IMR-90 (cell line): Measurements from ENCODE around the gene TAB2. TPM values are rescaled to one million over a fixed set of nuclear protein-coding genes. Genes with fewer than 3 reads are reported as not detected.
A peak's percentile ranks its signal among the peaks of the same experiment; 100 is the strongest.

Experiments used
- ATAC-seq: fragments of 200-7000 bp; cut with Tn5 transposase; 2 replicates; pipeline ENCODE4 v1.9.1; 2020; ENCODE audit warnings: low read depth, mild to moderate bottlenecking, moderate library complexity
- Bru-seq: library from RNA; stranded (reverse); fragments of 400-500 nt; gene quantifications from one replicate; lab custom pipeline; 2021; lab: Mats Ljungman, UMichigan
- BruChase-seq, 2 experiments: library from RNA; stranded (reverse); fragments of 400-500 nt; gene quantifications; one replicate each; lab custom pipeline; 2021; lab: Mats Ljungman, UMichigan
- BruUV-seq: library from RNA; stranded (reverse); fragments of 400-500 nt; replicated peaks from 2 replicates; lab custom pipeline; 2021; lab: Mats Ljungman, UMichigan
- CTCF ChIA-PET: fragments of 300-600 bp; formaldehyde crosslinking; extraction: SDS; loops from one replicate; lab custom pipeline; 2021; ENCODE audit warnings: antibody characterized with exemption; lab: Yijun Ruan, JAX
- POLR2A ChIA-PET: fragments of 300-600 bp; sonication (Branson Sonifier 250); formaldehyde crosslinking; loops from one replicate; lab custom pipeline; 2022; ENCODE audit warnings: antibody characterized with exemption; ENCODE audit not compliant: unreplicated experiment; lab: Charles Lee
- DNase-seq: peaks from one replicate; pipeline ENCODE4 v3.0.0; 2013
- H2AFZ ChIP-seq: replicated peaks from 2 replicates; pipeline ENCODE3; 2013; ENCODE audit warnings: low read length, mild to moderate bottlenecking; ENCODE audit not compliant: poor library complexity
- H2AK5ac ChIP-seq: 2 replicates; pipeline ENCODE4 v1.6.1; 2013; ENCODE audit warnings: low read depth, low read length, inconsistent platforms
- H2AK9ac ChIP-seq: replicated peaks from 2 replicates; pipeline ENCODE3; 2013; ENCODE audit warnings: mild to moderate bottlenecking, low read depth, low read length, moderate library complexity; ENCODE audit not compliant: poor library complexity
- H2BK120ac ChIP-seq: 2 replicates; pipeline ENCODE4 v1.6.1; 2013; ENCODE audit warnings: low read depth, low read length, inconsistent platforms
- H2BK15ac ChIP-seq: 3 replicates; pipeline ENCODE4 v1.6.1; 2013; ENCODE audit warnings: low read depth, low read length, inconsistent platforms
- H2BK20ac ChIP-seq: 2 replicates; pipeline ENCODE4 v1.6.1; 2013; ENCODE audit warnings: low read depth, mild to moderate bottlenecking, inconsistent platforms, low read length, moderate library complexity
- H2BK5ac ChIP-seq: 2 replicates; pipeline ENCODE4 v1.6.1; 2013; ENCODE audit warnings: mild to moderate bottlenecking, low read depth, low read length, inconsistent platforms; ENCODE audit not compliant: poor library complexity, severe bottlenecking
- H3K14ac ChIP-seq: replicated peaks from 2 replicates; pipeline ENCODE4 v1.6.1; 2013; ENCODE audit warnings: low read depth, low read length, inconsistent platforms
- H3K18ac ChIP-seq: 2 replicates; pipeline ENCODE4 v1.6.1; 2013; ENCODE audit warnings: low read depth, low read length, control low read depth
- H3K23ac ChIP-seq: 2 replicates; pipeline ENCODE4 v1.6.1; 2013; ENCODE audit warnings: low read depth, low read length, inconsistent platforms
- H3K27ac ChIP-seq: 2 replicates; pipeline ENCODE4 v1.5.1; 2013; ENCODE audit warnings: mild to moderate bottlenecking, control low read depth, low read length; ENCODE audit not compliant: insufficient read depth
- H3K27me3 ChIP-seq: 2 replicates; pipeline ENCODE4 v1.6.1; 2013; ENCODE audit warnings: low read length; ENCODE audit not compliant: control insufficient read depth, insufficient read depth
- H3K36me3 ChIP-seq: 2 replicates; pipeline ENCODE4 v1.6.1; 2013; ENCODE audit warnings: low read length, mixed read lengths; ENCODE audit not compliant: control insufficient read depth, insufficient read depth
- H3K4ac ChIP-seq: 2 replicates; pipeline ENCODE4 v1.6.1; 2013; ENCODE audit warnings: low read depth, low read length, inconsistent platforms
- H3K4me1 ChIP-seq: 2 replicates; pipeline ENCODE4 v1.6.1; 2013; ENCODE audit warnings: low read length, mixed read lengths; ENCODE audit not compliant: control insufficient read depth, insufficient read depth
- H3K4me2 ChIP-seq: 2 replicates; pipeline ENCODE4 v1.6.1; 2013; ENCODE audit warnings: low read depth, mild to moderate bottlenecking, control low read depth, low read length, moderate library complexity
- H3K4me3 ChIP-seq: 2 replicates; pipeline ENCODE4 v1.5.1; 2013; ENCODE audit warnings: low read depth, mild to moderate bottlenecking, control low read depth, low read length, moderate library complexity; ENCODE audit not compliant: insufficient read depth
- H3K56ac ChIP-seq: 2 replicates; pipeline ENCODE4 v1.6.1; 2013; ENCODE audit warnings: low read length, inconsistent platforms; ENCODE audit not compliant: insufficient read depth; ENCODE audit errors: extremely low read depth
- H3K79me1 ChIP-seq, 2 experiments: 2 replicates each; pipeline ENCODE4 v1.6.1; 2013; ENCODE audit warnings: low read length in 2 of 2, inconsistent platforms in 1 of 2, low read depth in 1 of 2
- H3K9ac ChIP-seq: 2 replicates; pipeline ENCODE4 v1.6.1; 2013; ENCODE audit warnings: low read depth, low read length, control low read depth
- H3K9me1 ChIP-seq: 2 replicates; pipeline ENCODE4 v1.6.1; 2013; ENCODE audit warnings: low read length, inconsistent platforms; ENCODE audit not compliant: insufficient read depth
- H3K9me3 ChIP-seq: 2 replicates; pipeline ENCODE4 v1.6.1; 2013; ENCODE audit warnings: low read length; ENCODE audit not compliant: control insufficient read depth, insufficient read depth
- H4K20me1 ChIP-seq: 2 replicates; pipeline ENCODE4 v1.6.1; 2013; ENCODE audit warnings: low read length, inconsistent platforms; ENCODE audit not compliant: insufficient read depth
- H4K5ac ChIP-seq: 2 replicates; pipeline ENCODE4 v1.6.1; 2013; ENCODE audit warnings: mild to moderate bottlenecking, low read depth, low read length, control low read depth
- H4K8ac ChIP-seq, 2 experiments: 2 replicates each; pipeline ENCODE4 v1.6.1; 2013; ENCODE audit warnings: low read depth in 2 of 2, low read length in 2 of 2, control low read depth in 1 of 2, inconsistent platforms in 1 of 2
- H4K91ac ChIP-seq: 2 replicates; pipeline ENCODE4 v1.6.1; 2013; ENCODE audit warnings: low read depth, low read length, inconsistent platforms; ENCODE audit not compliant: insufficient read depth
- MAZ ChIP-seq: IDR thresholded peaks from 2 replicates; pipeline ENCODE4 v1.6.1; 2012; ENCODE audit warnings: low read depth, mild to moderate bottlenecking, low read length, improper control_type of control experiment, moderate library complexity, borderline replicate concordance
- NFE2L2 ChIP-seq: fragments of 150-350 bp; IDR thresholded peaks from 2 replicates; pipeline ENCODE4 v1.6.1; 2016; ENCODE audit warnings: low read depth, mild to moderate bottlenecking, low read length
- WGBS, 2 experiments: methylation state at CpG; one replicate each; pipeline versions ENCODE4 v1.1.5 to v1.1.7; 2013; ENCODE audit warnings: missing lambda C conversion rate in 2 of 2; ENCODE audit not compliant: insufficient read length in 1 of 2; ENCODE audit errors: extremely low coverage in 2 of 2; 5-methylcytosine and 5-hydroxymethylcytosine counted together
- dilution Hi-C: fragments of 300-500 bp; cut with HindIII; formaldehyde crosslinking; loops from one replicate; pipeline ENCODE4 v1.14.3; 2018; ENCODE audit warnings: low sequenced_read_pairs; ENCODE audit not compliant: unreplicated experiment
- in situ Hi-C: fragments of 300-500 bp; cut with MboI; formaldehyde crosslinking; loops from 3 replicates; pipeline ENCODE4 v1.14.3; 2019; ENCODE audit warnings: low sequenced_read_pairs, inconsistent platforms, mixed read lengths
- intact Hi-C: fragments of 100-400 bp; cut with micrococcal nuclease; formaldehyde crosslinking; loops from 2 replicates; pipeline ENCODE4 v1.10.0; 2022
- long read RNA-seq: library from polyadenylated mRNA; unstranded; transcript quantifications from one replicate; pipeline ENCODE4 v2.0.0, GENCODE V29; 2021; ENCODE audit not compliant: unreplicated experiment
- polyA plus RNA-seq, 3 experiments: library from polyadenylated mRNA; depleted of rRNA; stranded (reverse); fragments of >200 nt; gene quantifications; 2 replicates each; pipeline ENCODE4 v1.2.3, GENCODE V29; 2012; ENCODE audit warnings: low replicate concordance in 1 of 3
- total RNA-seq: library from RNA; depleted of rRNA; stranded (reverse); fragments of >200 nt; gene quantifications from 2 replicates; pipeline ENCODE4 v1.2.3, GENCODE V29; 2012; rRNA removed

The TAB2 gene, protein sequence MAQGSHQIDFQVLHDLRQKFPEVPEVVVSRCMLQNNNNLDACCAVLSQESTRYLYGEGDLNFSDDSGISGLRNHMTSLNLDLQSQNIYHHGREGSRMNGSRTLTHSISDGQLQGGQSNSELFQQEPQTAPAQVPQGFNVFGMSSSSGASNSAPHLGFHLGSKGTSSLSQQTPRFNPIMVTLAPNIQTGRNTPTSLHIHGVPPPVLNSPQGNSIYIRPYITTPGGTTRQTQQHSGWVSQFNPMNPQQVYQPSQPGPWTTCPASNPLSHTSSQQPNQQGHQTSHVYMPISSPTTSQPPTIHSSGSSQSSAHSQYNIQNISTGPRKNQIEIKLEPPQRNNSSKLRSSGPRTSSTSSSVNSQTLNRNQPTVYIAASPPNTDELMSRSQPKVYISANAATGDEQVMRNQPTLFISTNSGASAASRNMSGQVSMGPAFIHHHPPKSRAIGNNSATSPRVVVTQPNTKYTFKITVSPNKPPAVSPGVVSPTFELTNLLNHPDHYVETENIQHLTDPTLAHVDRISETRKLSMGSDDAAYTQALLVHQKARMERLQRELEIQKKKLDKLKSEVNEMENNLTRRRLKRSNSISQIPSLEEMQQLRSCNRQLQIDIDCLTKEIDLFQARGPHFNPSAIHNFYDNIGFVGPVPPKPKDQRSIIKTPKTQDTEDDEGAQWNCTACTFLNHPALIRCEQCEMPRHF
- total RNA-seq (20.8 and 21.4 TPM in 2 replicates), polyA plus RNA-seq (2012; rRNA removed) (23.9 and 25.3 TPM in 2 replicates), Bru-seq, nascent RNA (percentile 93 among the genes with signal in this experiment), BruChase-seq, experiment 1, labeled RNA remaining after a 6-hour chase (percentile 74 among the genes with signal in this experiment), BruChase-seq, experiment 2, labeled RNA remaining after a 2-hour chase (percentile 84 among the genes with signal in this experiment)
- polyA plus RNA-seq (2012; cell fraction: cytosol; rRNA removed): 6.5 and 6.6 TPM in 2 replicates
- polyA plus RNA-seq (2012; cell fraction: nucleus; rRNA removed; ENCODE audit: low replicate concordance): 2.6 and 21.6 TPM in 2 replicates
- long read RNA-seq, full-length matches to known transcripts: 1 of 10 reads
- long read RNA-seq, partial matches to known transcripts: 4 of 10 reads
- long read RNA-seq, other reads (novel, unspliced or antisense): 5 of 10 reads

- WGBS, 2 experiments: no CpG with 5 or more reads among the region's 92 CpGs
- in situ Hi-C loops: no loop called here
Measured at GRCh38 chr6:149317644-149318571, at the start of gene TAB2. Gene TAB2 (plus strand): TSS chr6:149317712. CDS start chr6:149369998, 52,286 bp downstream.

More at GRCh38 chr6:149317644-149318571, at the start of gene TAB2:
- Histone ChIP-seq H2BK20ac (no peak within 1 kb of the TSS), H3K9me1 (peaks cover 3% of the 10 kb centered on the region), H2AK9ac (peak within 1 kb of the TSS; percentile 96), H3K4ac (peak within 1 kb of the TSS; percentile 81), H4K5ac (peak within 1 kb of the TSS; percentile 71), H3K36me3 (no peaks in the 10 kb centered on the region), H2BK5ac (peak within 1 kb of the TSS; percentile 83), H3K27me3 (no peaks in the 10 kb centered on the region; the same call in 1 of the 2 replicates), H3K9ac (peak within 1 kb of the TSS; percentile 94), H3K9me3 (no peaks in the 10 kb centered on the region), H2AFZ (peak within 1 kb of the TSS; percentile 98), H3K4me1 (peaks cover 4% of the 10 kb centered on the region), H2AK5ac (peak within 1 kb of the TSS; percentile 77), H3K27ac (peak within 1 kb of the TSS; percentile 97), H3K23ac (peak within 1 kb of the TSS; percentile 79), H2BK120ac (peak within 1 kb of the TSS; percentile 56), H4K8ac (peak within 1 kb of the TSS; percentile 79 to 81; a peak in 2 of 4 replicates), H3K56ac (peak within 1 kb of the TSS; percentile 62), H3K4me3 (peak within 1 kb of the TSS; percentile 99), H4K91ac (peak within 1 kb of the TSS; percentile 52; the same call in 1 of the 2 replicates), H3K18ac (peak within 1 kb of the TSS; percentile 89), H3K14ac (peak within 1 kb of the TSS; percentile 91), H2BK15ac (peak within 1 kb of the TSS; percentile 6; the same call in 1 of the 3 replicates), H3K79me1 (peaks cover 0 to 27% of the 10 kb centered on the region in 2 experiments; a peak in 3 of 4 replicates), H3K4me2 (peak within 1 kb of the TSS; percentile 100), H4K20me1 (peaks cover 43% of the 10 kb centered on the region; the same call in 1 of the 2 replicates)
- POLR2A ChIA-PET: interaction anchor here (0.6 kb wide), 1 partner anchor 113 kb away, joined by 3 read pairs; no protein-coding TSS in a partner anchor
- BruUV-seq: no TSS peak
- intact Hi-C loops (loop anchor here (2.0 to 5.0 kb wide), 4 partner anchors 17 to 285 kb away; no protein-coding TSS in a partner anchor), dilution Hi-C loops (no loop called here)
- DNase-seq (no peak), ATAC-seq (peak; percentile 28)
- peak; percentile 73 for TF ChIP-seq MAZ
- TF ChIP-seq NFE2L2: no peak
- CTCF ChIA-PET: interaction anchor here (1.2 kb wide), 1 partner anchor 15 kb away, joined by 3 read pairs; no protein-coding TSS in a partner anchor
